NCI-H1694 treated with DMSO at 0.1 percent for 48 hours (cell line): ENCODE results near the gene FLVCR2.

ENCODE experiments used
- DNase-seq: peaks from one replicate; lab custom pipeline; 2025; lab: John Stamatoyannopoulos, UW

The FLVCR2 gene

DNA sequence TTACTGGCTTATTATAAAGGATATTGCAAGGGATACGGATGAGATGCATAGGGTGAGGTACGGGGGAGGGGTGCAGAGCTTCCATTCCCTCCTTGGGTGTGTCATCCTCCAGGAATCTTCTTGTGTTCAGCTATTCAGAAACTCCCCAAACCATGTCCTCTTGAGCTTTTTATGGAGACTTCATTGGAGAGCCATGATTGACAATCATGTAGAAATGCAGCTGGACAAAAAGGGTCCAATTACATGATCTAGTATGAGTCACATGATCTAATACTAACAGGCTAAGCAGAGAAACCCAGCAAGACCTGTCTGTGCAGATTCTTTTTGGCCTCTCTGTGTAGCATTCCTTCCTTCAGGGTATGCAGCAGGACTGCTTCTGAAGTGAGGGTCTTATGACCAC is 23.9 kb upstream of the FLVCR2 start:
- DNase-seq, result no peak

DNA sequence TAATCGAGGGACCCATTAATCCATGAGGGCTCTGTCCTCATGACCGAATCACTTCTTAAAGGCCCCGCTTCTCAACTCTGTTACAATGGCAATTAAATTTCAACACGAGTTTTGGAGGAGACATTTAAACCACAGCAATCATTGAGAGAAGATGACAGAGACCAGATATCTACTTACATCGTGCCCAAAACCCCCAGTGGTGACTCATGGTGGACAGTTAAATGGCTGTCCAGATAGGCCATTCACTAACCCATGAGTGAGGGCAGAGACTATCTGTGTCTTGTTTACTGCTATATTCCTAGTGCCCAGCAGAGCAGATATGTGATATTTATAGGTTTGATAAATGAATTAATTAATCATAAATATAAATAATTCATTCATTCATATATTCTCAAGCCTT is 20.0 kb upstream of the FLVCR2 start:
- no peak for DNase-seq

DNA sequence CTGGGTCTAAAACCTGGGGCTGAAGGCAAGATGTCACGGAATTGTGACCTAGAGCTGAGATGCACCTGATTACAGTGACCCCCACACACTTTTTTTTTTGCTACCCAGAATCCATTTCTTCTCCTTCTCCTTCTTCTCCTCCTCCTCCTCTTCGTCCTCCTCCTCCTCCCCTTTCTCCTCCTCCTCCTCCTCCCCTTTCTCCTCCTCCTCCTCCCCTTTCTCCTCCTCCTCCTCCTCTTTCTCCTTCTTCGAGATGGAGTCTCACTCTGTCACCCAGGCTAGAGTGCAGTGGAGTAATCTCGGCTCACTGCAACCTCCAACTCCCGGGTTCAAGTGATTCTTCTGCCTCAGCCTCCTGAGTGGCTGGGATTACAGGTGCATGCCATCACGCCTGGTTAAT is 19.4 kb upstream of the FLVCR2 start:
- DNase-seq, result no peak

DNA sequence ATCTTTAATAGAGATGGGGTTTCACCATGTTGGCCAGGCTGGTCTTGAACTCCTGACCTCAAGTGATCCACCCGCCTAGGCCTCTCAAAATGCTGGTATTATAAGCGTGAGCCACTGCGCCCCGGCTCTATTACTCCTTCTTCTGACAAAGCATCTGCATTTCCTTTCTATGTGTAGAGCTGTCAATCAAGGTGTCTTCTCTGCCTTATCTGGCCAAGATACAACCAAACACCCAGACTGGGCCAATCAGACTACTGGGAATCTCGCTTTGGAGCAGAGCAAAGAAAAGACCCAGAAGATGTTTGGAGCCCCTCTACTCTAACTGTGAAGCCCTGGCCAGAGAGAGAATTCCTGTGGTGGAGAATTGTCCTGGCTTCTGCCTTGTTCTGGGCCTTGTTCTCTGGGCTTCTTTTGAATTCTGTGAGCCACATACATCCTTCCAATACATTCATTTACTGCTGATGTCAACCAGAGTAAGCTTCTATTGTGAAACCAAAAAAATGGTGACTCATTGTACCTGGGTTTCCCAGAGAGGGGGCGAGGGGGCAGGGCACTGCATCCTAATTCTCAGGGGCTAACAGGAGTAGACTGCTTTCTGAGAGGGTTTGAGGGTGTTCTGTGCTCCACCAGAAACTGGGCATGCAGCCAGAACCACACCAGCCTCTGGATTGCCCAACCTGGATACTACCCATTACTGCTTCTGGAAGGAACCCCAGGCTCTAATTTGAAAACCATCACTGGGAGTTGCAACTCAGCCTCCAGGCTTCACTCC is 18.8 kb upstream of the FLVCR2 start:
- DNase-seq, result no peak

DNA sequence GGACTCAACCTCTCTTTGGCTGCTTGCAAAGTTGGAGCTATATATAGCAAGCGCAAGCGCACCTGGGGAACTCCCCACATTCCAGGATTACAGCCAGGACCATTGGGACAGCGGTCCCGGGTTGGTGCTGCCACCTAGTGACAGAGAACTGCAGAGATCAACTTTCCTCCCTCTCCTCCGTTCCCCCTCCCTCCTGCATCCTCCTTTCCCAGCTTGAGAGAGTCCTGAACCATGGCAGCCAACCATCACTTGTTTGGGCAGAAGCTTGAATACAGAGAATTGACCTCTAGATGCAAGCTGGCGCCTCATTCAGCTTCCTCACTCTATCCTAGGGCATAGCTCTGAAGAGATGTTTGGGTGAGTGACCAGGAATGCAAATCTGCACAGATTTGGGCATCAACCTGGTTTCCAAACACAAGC is 17.4 kb upstream of the FLVCR2 start:
- DNase-seq, result peak; percentile 79

DNA sequence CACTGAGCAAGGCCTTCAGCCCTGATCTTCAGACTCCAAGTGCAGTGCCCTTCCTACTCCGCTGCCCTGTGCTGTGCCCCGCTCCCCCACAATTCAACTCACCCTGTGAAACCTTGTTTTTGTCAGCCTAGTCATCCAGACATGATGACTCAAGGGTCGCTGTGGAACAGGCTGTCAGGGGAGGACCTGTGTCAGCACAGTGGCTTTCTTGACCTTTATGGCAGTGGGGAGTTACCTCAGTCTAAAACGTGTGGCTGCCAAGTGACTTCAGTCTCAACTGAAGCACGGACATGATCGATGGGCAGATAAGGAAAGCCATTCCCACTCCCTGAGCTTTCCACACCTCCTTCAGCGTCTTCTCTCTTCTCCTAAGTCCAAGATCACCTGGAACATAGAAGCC is 16.3 kb upstream of the FLVCR2 start:
- DNase-seq, result no peak

DNA sequence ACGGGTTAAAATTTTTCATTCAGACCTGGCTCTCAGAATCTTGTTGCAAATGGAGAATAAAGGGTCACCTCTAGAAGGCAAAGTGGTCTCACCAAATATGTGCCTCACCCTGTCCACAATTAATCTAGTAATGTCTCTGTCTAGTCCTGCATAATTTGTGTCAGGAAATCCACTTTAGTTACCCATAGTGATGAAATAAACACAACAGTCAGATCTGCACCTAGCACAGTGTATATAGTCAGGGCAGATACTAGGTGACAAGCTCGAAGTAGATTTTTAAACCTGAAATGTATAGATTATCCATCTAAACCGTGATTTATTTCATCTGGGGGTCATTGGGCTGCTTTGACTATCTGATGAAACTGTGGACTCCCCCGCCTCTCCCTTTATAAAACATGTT is 15.9 kb upstream of the FLVCR2 start:
- no peak for DNase-seq

DNA sequence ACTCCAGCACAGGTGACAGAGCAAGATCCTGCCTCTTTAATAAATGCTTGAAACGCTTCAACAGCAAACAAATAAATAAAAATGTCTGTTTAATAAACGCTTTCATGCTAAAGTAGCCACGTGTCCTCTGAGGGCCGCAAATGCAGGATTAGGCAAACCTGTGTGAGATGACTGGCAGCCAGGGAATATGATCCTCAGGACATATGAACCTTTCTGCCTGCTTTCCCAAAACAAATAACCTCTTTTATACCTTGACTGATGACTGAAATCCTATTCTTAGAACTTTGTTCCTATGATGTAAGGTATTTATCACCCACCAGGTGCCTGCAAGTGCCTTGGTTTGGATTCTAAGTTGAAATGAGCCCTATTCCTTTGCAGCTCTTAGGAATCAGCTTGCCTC is 14.5 kb upstream of the FLVCR2 start:
- DNase-seq, result no peak

DNA sequence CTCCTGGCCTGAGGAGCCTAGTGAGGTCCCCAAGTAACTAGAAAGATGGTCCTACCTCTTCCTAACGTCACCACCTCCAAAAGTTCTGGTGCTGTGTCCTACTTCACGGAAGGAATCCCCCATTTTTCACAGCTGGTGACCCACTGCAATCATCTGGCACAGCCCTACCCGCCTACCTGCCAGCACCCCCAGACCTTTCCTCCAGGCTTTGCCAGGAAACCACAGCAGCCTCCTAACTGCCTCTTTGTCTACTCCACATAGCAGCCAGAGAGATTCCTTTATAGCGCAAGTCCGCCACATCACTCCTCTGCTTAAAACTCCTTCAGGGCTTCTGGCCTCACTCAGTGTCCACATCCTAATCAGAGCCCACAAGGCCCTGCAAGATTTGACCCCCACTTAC is 13.4 kb upstream of the FLVCR2 start:
- no peak for DNase-seq

DNA sequence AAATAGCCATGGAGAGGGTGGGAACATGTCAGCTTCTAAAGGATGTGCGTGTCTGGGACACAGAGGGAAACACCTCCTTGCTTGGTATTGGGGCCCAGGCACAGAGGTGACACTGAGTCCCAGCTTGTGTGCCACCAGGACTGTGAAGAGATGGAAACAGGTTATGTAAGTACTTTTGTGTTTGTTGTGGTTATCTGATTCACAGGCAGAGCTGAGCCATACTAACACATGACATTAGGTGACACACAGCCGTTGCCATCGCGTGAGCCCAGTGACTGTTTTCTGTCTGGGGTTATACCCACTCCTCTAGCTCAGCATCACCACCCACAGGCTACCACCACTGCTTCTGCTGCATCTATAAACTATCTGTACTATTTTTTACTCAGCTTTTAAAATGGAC is 12.1 kb upstream of the FLVCR2 start:
- no peak for DNase-seq

DNA sequence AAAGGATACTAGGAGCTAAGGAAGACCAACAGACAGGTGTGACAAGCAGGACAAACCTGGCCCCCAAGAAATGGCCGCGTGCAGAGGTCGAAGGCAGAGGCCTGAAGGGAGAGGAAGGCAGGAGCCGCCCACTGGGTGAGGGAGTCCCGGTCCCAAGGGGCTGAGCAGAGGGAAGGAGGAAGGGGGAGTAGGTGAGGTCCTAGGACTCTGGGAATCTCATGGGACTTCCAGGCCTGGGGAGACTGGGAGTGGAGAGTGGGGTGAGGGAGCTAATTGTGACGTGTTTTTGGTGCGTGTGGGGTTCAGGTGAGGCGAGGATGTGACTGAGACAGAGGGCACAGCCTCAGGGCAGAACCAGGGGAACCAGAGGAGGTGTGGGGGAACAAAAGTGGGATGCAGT is 11.7 kb upstream of the FLVCR2 start:
- DNase-seq, result no peak

DNA sequence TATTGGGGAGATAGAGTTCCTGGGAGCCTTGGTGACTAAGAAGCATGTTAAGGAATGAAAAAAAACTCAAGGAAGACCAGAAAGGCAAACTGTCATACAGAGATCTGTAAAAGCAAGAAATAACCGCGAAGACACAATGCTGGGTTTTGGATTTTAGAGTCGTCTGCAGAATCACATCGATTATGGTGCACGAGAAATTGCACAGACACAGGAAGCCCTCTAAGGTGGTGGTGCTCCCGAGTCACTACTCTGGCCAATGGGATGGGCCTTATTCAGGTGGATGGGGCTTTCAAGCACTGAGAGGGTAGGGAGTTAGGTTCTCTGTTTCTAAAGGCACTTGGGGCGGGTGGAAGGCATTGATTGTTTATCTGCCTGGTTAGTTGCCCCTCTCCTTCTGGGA is 10.3 kb upstream of the FLVCR2 start:
- no peak for DNase-seq

DNA sequence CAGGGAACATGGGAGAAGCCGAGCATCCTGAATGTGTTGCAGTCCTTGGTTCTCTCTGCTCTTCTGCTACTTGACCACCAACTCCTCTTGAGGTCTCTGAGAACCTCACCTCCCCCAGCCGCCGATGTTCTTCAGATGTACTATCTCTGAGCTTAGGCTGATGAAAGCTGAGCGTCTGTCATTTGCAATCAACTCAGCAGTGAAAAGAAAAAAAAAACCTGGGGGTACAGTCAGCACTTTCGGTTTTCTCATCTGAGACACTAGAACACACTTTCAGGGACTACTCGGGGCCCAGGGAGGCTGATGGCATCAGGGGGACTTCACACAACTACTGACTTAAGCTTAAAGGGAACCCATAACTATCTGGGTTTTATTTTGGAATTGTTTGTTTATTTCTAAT is 9.6 kb upstream of the FLVCR2 start:
- DNase-seq, result no peak

DNA sequence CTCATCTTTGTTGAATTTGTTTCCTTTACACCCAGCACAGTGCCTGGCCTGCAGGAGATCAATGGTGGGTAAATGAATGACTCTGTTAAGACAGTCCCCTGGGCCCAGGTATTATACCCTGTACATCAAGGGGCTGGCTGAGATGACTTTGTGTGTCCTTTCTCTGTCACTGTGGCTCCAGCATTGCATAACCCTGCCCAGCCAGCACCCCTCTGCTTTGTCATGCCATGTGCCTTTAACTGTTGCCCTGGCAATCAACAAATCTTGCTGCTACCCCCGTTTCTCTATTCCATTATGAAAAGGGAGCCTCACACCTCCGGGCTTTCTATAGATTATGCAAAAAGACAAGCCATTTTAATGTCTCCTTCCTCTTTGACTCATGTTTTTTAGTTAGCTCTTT is 7.6 kb upstream of the FLVCR2 start:
- no peak for DNase-seq

DNA sequence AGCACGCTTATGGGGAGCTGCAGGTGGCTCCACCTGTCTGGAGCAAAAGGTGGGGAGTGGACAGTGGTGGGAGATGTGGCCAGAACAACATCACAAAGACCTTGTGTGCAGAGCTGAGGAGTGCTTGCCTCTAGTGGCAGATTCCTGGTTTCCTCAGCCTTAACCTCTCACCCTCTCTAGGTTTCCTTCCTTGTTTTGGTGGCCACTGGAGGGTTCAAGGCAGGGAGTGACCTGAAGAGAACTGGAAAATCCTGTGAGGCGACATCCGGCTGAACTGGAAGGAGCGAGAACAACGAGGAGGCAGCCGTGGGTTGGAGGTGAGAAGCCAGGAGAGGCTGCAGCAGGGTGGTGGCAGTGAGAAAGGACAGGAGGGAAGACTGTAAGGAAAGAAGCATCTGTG is 6.3 kb upstream of the FLVCR2 start:
- no peak for DNase-seq

DNA sequence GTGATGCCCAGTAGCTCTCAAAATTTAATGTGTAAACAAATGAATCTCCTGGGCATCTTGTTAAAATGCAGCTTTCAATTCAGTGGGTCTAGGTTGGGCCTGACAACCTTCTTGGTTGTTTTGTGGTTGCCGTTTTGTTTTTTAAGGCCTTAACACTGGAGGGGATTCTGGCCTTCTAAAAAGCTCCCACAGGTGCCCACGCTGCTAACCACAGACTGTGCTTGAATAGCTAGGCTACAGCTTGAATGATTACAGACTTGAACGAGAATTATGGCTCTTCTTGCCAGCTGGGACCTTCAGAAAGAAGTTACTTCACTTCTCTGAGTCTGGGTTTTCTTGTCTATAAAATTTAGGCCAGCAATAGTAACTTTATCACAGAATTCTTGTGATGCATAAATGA is 1.3 kb upstream of the FLVCR2 start:
- no peak for DNase-seq

DNA sequence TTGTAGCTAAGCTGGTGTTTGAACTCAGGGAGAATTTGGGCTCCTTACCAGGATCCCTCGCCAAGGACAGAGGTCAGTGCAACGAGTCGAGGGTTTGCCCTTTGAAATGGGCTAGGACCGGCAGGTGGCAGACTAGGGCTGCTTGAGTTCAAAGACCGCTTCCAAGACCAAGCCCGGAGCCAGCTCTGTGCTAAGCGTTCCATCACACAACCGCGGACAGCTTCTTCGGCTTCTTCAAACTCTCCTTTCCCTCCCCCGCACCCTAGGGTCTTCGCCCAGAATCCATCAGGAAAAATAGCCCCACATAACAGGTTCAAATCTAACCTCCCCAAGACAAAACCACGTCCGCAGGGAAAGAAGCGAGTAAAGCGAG is 705 bp upstream of the FLVCR2 start:
- DNase-seq, result peak; percentile 87

DNA sequence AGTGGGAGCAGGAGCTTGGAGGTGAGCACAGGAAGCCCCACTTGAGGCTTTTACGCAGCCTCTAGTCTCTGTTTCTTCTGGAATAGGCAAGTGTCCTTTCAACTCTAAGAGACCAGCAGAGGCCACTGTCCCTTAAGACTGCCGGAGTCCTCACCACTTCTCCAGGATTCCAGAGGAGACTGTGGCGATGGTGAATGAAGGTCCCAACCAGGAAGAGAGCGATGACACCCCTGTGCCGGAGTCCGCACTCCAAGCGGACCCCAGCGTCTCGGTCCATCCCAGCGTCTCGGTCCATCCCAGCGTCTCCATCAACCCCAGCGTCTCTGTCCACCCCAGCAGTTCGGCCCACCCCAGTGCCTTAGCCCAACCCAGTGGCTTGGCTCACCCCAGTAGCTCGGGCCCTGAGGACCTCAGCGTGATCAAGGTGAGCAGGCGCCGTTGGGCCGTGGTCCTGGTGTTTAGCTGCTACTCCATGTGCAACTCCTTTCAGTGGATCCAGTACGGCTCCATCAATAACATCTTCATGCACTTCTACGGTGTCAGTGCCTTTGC is 442 bp downstream of the FLVCR2 start:
- DNase-seq, result peak; percentile 21

DNA sequence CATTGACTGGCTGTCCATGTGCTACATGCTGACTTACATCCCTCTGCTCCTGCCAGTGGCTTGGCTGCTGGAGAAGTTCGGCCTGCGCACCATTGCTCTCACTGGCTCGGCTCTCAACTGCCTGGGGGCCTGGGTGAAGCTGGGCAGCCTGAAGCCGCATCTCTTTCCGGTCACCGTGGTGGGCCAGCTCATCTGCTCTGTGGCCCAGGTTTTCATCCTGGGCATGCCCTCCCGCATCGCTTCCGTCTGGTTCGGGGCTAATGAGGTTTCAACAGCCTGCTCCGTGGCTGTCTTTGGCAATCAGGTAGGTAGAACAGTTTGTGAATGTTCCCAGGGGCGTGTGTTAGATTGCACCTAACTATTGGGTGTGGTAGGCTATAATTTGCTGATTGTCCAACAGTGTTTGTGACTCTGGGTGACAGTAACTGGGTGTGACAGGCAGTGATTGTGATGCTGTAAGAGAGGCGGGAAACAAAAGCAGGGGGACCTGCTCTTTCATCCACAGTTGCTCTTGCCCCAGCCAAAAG is 981 bp downstream of the FLVCR2 start:
- DNase-seq, result no peak

DNA sequence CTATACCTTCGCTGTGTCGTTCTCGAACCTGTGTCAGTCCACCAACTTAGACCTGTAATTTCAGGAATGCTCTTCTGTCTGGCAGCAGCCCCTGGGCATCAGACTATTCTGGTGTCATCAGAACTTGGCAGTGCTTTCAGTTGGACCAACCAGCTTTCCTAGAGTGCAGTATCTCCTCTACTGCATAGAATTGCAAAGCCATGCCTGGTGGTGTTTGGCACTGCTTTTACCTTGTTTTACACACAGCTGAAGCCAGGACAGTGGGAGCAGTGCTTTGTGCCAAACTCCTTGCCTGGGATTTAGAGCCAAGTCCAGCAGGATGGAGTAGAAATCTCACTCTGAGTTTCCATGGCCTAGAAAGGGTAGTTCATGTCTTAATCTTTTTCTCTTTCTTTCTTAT is 1.5 kb downstream of the FLVCR2 start:
- no peak for DNase-seq

DNA sequence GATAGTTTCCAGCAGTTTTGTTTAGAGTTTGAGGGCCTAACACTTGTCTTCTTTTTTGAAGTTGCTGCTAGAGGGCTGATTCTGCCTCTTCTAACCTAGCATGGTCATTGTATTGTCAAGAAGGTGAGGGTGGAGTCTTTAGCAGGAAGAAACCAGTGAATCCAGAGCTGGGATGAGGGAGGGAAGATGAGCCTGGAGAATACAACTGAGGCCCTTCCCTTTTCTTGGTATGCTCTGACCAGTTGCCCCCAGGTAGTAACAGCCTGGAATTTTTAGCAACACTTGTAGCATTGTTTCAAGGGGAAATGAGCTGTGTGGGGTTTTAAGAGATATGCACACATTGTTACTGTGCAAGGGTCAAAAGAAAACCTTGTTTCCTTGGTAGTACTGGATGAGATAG is 9.0 kb downstream of the FLVCR2 start:
- DNase-seq, result no peak

DNA sequence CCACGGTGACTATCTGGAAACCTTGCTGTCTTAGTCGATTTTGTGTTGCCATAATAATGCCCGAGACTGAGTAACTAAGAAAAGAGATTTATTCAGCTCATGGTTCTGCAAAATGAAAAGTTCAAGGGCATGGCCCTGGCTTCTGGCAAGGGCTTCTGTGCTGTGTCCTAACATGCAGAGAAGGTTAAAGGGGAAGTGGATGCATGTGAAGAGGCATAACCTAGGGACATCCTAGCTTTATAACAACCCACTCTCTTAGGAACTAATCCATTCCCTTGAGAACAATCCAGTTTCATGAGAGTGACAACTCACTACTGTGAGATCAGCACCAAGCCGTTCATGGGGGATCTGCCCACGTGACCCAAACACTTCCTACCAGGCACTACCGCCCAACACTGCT is 11.5 kb downstream of the FLVCR2 start:
- no peak for DNase-seq

DNA sequence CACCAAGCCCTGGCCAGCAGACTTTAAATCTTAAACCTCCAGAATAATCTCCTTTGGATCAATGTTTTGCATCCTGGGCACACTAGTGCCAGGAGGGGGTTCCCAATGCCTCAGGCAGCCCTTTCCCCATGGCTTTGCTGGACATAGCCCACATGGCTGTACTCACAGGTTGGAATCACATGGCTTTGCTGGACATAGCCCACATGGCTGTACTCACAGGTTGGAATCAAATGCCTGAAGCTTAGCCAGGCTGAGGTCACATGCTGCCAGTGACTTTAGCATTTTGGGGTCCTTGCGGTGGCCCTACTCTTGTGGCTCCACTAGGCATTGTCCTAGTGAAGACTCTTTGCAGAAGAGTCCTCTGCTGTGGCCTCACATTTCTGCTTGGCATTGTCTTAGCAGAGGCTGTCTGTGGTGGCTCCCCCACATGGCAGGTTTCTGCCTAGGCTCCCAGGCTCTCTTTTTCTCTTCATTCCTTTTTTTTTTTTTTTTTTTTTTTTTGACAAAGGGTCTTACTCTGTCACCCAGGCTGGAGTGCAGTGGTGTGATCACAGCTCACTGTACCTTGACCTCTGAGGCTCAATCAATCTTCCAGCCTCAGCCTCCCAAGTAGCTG is 13.0 kb downstream of the FLVCR2 start:
- DNase-seq, result no peak
